Osteocyte (in vitro differentiated cells): ENCODE data around the gene ANKFN1. TPM values are rescaled to one million over a fixed set of nuclear protein-coding genes. Genes with fewer than 3 reads are reported as not detected.

Experiments
- DNase-seq: peaks from one replicate; pipeline ENCODE4 v3.0.0; 2021; ENCODE audit warnings: mixed read lengths; ENCODE audit not compliant: unreplicated experiment; ENCODE audit errors: extremely low spot score
- H3K27ac Mint-ChIP-seq: one replicate; pipeline ENCODE4 v1.8.0; 2021; ENCODE audit warnings: mild to moderate bottlenecking, mixed read lengths; ENCODE audit not compliant: unreplicated experiment
- H3K27me3 Mint-ChIP-seq: one replicate; pipeline ENCODE4 v1.8.0; 2021; ENCODE audit warnings: mixed read lengths; ENCODE audit not compliant: unreplicated experiment
- H3K36me3 Mint-ChIP-seq: one replicate; pipeline ENCODE4 v1.8.0; 2021; ENCODE audit warnings: mixed read lengths; ENCODE audit not compliant: unreplicated experiment
- H3K4me1 Mint-ChIP-seq: one replicate; pipeline ENCODE4 v1.8.0; 2021; ENCODE audit warnings: mixed read lengths; ENCODE audit not compliant: unreplicated experiment
- H3K4me3 Mint-ChIP-seq: one replicate; pipeline ENCODE4 v1.8.0; 2021; ENCODE audit warnings: mild to moderate bottlenecking, moderate library complexity, mixed read lengths; ENCODE audit not compliant: unreplicated experiment
- H3K9me3 Mint-ChIP-seq: one replicate; pipeline ENCODE4 v1.8.0; 2021; ENCODE audit warnings: mixed read lengths; ENCODE audit not compliant: unreplicated experiment
- CTCF ChIP-seq: fragments of 200-600 bp; sonication (generic); IDR thresholded peaks from 2 replicates; pipeline ENCODE4 v1.5.0; 2021; ENCODE audit warnings: antibody characterized with exemption, mild to moderate bottlenecking, moderate library complexity
- total RNA-seq: library from RNA; stranded (reverse); gene quantifications from 2 replicates; pipeline ENCODE4 v1.2.1, GENCODE V29; 2021

ANKFN1 gene
- total RNA-seq, 1 donor from 2014 or later, result not detected

DNA sequence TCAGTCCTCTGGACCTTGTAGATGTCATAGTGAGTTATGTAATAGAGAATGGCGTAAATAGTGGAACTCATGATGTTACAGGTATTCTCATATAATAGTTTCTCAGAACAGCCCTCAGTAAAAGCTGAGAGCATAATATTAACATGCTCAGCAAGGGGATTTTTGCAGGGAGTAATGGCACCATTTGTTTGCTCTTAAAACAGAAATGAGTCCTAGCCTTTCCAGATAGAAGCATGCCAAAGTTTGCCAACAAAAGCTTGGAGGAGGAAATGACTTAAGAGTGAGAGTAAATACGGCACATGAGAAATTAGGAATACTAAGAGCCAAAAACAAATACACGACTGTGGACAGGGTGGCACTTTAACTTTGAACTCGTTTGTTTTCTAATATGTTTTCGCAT is 198.4 kb downstream of the ANKFN1 start:
- Mint-ChIP-seq H3K9me3 (peaks cover 15% of the 10 kb centered on the region), H3K4me1 (no peaks in the 10 kb centered on the region)

DNA sequence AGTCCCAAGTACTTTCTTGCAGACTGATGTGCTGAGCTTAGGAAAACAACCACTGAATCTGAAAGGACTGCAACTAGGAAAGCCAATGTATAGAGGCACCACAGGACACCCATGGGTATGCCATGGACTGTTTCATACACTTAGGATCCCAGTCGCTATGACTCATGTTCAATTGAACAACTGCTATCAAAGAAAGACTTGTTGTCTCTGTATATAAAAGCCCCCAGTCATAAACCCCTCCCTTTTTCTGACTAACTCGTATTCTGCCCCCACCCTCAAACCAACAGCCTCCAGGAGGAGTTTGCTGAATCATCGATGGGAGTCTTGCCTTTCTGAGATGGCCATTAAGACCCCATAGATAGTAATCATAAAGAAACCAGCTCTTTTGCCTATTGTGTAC is 205.4 kb downstream of the ANKFN1 start:
- peaks cover 12% of the 10 kb centered on the region for H3K9me3 Mint-ChIP-seq
- H3K36me3 Mint-ChIP-seq, result no peaks in the 10 kb centered on the region
- no peak overlapping the region for H3K4me3 Mint-ChIP-seq
- H3K27me3 Mint-ChIP-seq, result no peaks in the 10 kb centered on the region
- no peak for DNase-seq
- no peak overlapping the region for H3K27ac Mint-ChIP-seq
- no peak for TF ChIP-seq CTCF
- no peaks in the 10 kb centered on the region for H3K4me1 Mint-ChIP-seq

More for the DNA sequence above, 198.4 kb downstream of the ANKFN1 start:
- Mint-ChIP-seq H3K36me3 (no peaks in the 10 kb centered on the region), H3K4me3 (no peak overlapping the region), H3K27ac (no peak overlapping the region), H3K27me3 (no peaks in the 10 kb centered on the region)
- no peak for DNase-seq
- TF ChIP-seq CTCF, result no peak

DNA sequence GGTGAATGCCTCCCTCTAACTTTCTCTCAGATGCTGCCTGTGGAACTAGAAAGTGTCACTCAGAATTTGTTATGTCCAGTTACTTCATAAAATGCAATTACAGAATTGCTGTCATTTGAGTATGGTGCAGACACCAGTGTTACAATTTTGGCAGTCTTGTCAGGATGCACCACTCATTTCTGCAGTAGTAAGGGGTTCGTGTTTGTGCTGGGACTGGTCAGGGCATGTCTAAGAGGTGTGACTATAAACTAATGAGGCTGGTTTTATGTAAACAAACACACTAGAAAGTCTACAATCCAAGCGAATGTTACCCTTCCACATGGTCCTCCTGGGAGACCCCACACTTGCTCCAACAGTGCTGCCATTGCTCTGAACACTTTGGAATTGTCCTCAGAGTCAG is 206.2 kb downstream of the ANKFN1 start:
- no peak overlapping the region for H3K4me3 Mint-ChIP-seq
- no peaks in the 10 kb centered on the region for H3K27me3 Mint-ChIP-seq

DNA sequence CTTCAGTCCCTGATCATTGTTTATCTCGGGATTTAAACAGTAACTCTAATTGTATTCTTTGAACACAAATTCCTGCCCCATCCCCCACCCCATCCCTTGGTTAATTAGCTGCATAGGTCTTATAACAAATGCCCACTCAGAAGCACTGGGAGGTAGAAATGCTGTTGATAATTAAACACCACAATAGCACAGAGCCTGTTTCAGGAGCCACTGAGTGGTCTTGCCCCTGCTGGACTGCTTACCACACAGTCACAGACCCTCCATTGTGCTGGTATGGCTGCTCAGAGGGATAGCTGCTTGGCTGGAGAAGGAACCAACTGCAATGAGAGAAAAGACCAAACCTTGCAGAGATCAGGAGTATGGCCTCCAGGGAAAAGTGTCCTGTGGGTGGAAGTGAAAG is 214.1 kb downstream of the ANKFN1 start:
- H3K27ac Mint-ChIP-seq, result no peak overlapping the region
- H3K4me1 Mint-ChIP-seq, result no peaks in the 10 kb centered on the region
- no peak overlapping the region for H3K4me3 Mint-ChIP-seq
- TF ChIP-seq CTCF, result no peak
- H3K36me3 Mint-ChIP-seq, result no peaks in the 10 kb centered on the region
- H3K9me3 Mint-ChIP-seq, result peaks cover 3% of the 10 kb centered on the region
- no peak for DNase-seq
- H3K27me3 Mint-ChIP-seq, result no peaks in the 10 kb centered on the region

More for the DNA sequence above, 206.2 kb downstream of the ANKFN1 start:
- Mint-ChIP-seq H3K36me3 (no peaks in the 10 kb centered on the region), H3K4me1 (no peaks in the 10 kb centered on the region), H3K9me3 (peaks cover 12% of the 10 kb centered on the region), H3K27ac (no peak overlapping the region)
- no peak for TF ChIP-seq CTCF
- no peak for DNase-seq

DNA sequence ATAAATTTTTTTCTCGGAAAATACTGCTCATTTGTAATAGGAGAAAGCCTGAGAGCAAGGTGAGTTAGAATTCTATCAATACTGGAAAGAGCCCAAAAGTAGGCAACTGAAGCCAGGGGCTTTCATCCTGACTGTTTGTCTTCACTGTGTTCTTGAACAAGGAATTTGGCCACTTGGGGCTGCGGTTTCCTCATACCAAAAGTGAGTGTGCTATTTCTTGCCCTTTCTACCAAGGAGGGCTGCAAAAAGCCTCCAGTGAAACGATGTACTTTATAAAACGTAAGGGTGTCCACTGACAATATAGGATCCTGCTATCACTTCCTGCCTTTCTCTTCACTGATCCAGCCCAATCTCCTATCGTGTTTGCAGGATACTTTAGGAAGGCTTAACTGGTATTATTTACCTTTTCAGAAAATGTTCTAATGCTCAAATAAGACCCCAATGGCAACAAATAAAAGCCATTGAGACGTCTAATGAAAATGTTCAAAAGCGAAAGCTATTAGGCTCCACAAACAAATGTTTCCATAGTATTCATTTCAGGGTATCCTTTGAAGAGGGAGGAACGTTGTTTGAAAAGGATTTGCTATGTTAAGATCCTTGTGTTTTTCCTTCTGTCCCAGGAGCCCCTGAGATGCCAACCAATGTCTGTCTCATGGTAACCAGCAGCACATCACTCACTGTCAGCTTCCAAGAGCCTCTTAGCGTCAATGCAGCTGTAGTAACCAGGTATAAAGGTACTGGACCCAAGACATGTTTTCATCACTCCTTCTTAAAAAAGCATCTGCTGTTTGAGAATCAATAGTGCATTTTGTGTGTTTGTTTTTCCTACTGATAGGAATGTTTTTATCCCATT is 220.9 kb downstream of the ANKFN1 start:
- Mint-ChIP-seq H3K4me1 (no peaks in the 10 kb centered on the region), H3K27me3 (no peaks in the 10 kb centered on the region), H3K27ac (no peak overlapping the region), H3K36me3 (no peaks in the 10 kb centered on the region), H3K9me3 (peaks cover 3% of the 10 kb centered on the region), H3K4me3 (no peak overlapping the region)
- no peak for TF ChIP-seq CTCF
- no peak for DNase-seq
